Stimulated activated memory B cell treated with anti-CD40 and anti-IgM and Interleukin-4, amounts not matched to agents 10 μg/mL and 1 μg/mL and 100 μg/mL, for 72 hours (primary cell): ENCODE results near the gene RGP1.

Experiments
- ATAC-seq: fragments of 150-1000 bp; cut with Tn5 transposase; 2 replicates; pipeline ENCODE4 v1.10.0; 2021
- H3K27ac Mint-ChIP-seq: one replicate; pipeline ENCODE4 v1.8.0; 2022; ENCODE audit warnings: mild to moderate bottlenecking, mixed read lengths
- H3K27me3 Mint-ChIP-seq: one replicate; pipeline ENCODE4 v1.8.0; 2022; ENCODE audit warnings: mixed read lengths
- H3K36me3 Mint-ChIP-seq: one replicate; pipeline ENCODE4 v1.8.0; 2022; ENCODE audit warnings: mixed read lengths
- H3K4me1 Mint-ChIP-seq: one replicate; pipeline ENCODE4 v1.8.0; 2022; ENCODE audit warnings: mixed read lengths
- H3K4me3 Mint-ChIP-seq: one replicate; pipeline ENCODE4 v1.8.0; 2022; ENCODE audit warnings: mild to moderate bottlenecking, moderate library complexity, mixed read lengths
- H3K9me3 Mint-ChIP-seq: one replicate; pipeline ENCODE4 v1.8.0; 2022; ENCODE audit warnings: mixed read lengths

Gene RGP1

GRCh38 chr9:35714579-35715252, 34.4 kb upstream of the RGP1 start:
- H3K9me3 Mint-ChIP-seq, result no peaks in the 10 kb centered on the region
- H3K4me3 Mint-ChIP-seq, result no peak overlapping the region
- no peak for ATAC-seq
- peaks cover 84% of the 10 kb centered on the region for H3K36me3 Mint-ChIP-seq
- H3K27ac Mint-ChIP-seq, result peak overlapping the region; percentile 42
- no peaks in the 10 kb centered on the region for H3K27me3 Mint-ChIP-seq
- H3K4me1 Mint-ChIP-seq, result peaks cover 29% of the 10 kb centered on the region

- H3K4me3 Mint-ChIP-seq, result no peak overlapping the region
- ATAC-seq, result no peak
- H3K9me3 Mint-ChIP-seq, result no peaks in the 10 kb centered on the region
- H3K27ac Mint-ChIP-seq, result peak overlapping the region; percentile 85
- H3K4me1 Mint-ChIP-seq, result peaks cover 35% of the 10 kb centered on the region
- H3K36me3 Mint-ChIP-seq, result peaks cover 86% of the 10 kb centered on the region
- no peaks in the 10 kb centered on the region for H3K27me3 Mint-ChIP-seq
Measured at GRCh38 chr9:35716230-35716629, 32.9 kb upstream of the RGP1 start.

- ATAC-seq, result no peak
- H3K4me1 Mint-ChIP-seq, result peaks cover 38% of the 10 kb centered on the region
- no peaks in the 10 kb centered on the region for H3K9me3 Mint-ChIP-seq
- H3K4me3 Mint-ChIP-seq, result no peak overlapping the region
- H3K27ac Mint-ChIP-seq, result peak overlapping the region; percentile 85
- H3K27me3 Mint-ChIP-seq, result no peaks in the 10 kb centered on the region
- H3K36me3 Mint-ChIP-seq, result peaks cover 86% of the 10 kb centered on the region
Measured at GRCh38 chr9:35717132-35717870, 31.8 kb upstream of the RGP1 start.

GRCh38 chr9:35718721-35719511, 30.2 kb upstream of the RGP1 start:
- H3K27ac Mint-ChIP-seq, result peak overlapping the region; percentile 85
- peaks cover 39% of the 10 kb centered on the region for H3K4me1 Mint-ChIP-seq
- ATAC-seq, result peak; percentile 99
- H3K36me3 Mint-ChIP-seq, result peaks cover 78% of the 10 kb centered on the region
- H3K27me3 Mint-ChIP-seq, result no peaks in the 10 kb centered on the region
- H3K4me3 Mint-ChIP-seq, result peak overlapping the region; percentile 25
- H3K9me3 Mint-ChIP-seq, result no peaks in the 10 kb centered on the region

GRCh38 chr9:35719546-35719945, 29.5 kb upstream of the RGP1 start:
- H3K4me1 Mint-ChIP-seq, result peaks cover 39% of the 10 kb centered on the region
- no peak for ATAC-seq
- peak overlapping the region; percentile 85 for H3K27ac Mint-ChIP-seq
- H3K9me3 Mint-ChIP-seq, result no peaks in the 10 kb centered on the region
- H3K27me3 Mint-ChIP-seq, result no peaks in the 10 kb centered on the region
- H3K36me3 Mint-ChIP-seq, result peaks cover 76% of the 10 kb centered on the region
- H3K4me3 Mint-ChIP-seq, result peak overlapping the region; percentile 12

GRCh38 chr9:35723426-35723825, 25.7 kb upstream of the RGP1 start:
- no peak overlapping the region for H3K4me3 Mint-ChIP-seq
- H3K36me3 Mint-ChIP-seq, result peaks cover 58% of the 10 kb centered on the region
- H3K27me3 Mint-ChIP-seq, result no peaks in the 10 kb centered on the region
- peaks cover 29% of the 10 kb centered on the region for H3K4me1 Mint-ChIP-seq
- ATAC-seq, result no peak
- H3K27ac Mint-ChIP-seq, result no peak overlapping the region
- H3K9me3 Mint-ChIP-seq, result no peaks in the 10 kb centered on the region

GRCh38 chr9:35723908-35724307, 25.2 kb upstream of the RGP1 start:
- H3K36me3 Mint-ChIP-seq, result peaks cover 57% of the 10 kb centered on the region
- peaks cover 24% of the 10 kb centered on the region for H3K4me1 Mint-ChIP-seq
- H3K27ac Mint-ChIP-seq, result no peak overlapping the region
- no peak for ATAC-seq
- no peaks in the 10 kb centered on the region for H3K27me3 Mint-ChIP-seq
- H3K9me3 Mint-ChIP-seq, result no peaks in the 10 kb centered on the region
- no peak overlapping the region for H3K4me3 Mint-ChIP-seq

- Mint-ChIP-seq H3K27ac (peak overlapping the region; percentile 47), H3K27me3 (no peaks in the 10 kb centered on the region), H3K4me3 (no peak overlapping the region), H3K4me1 (peaks cover 10% of the 10 kb centered on the region), H3K36me3 (peaks cover 46% of the 10 kb centered on the region), H3K9me3 (no peaks in the 10 kb centered on the region)
- ATAC-seq, result no peak
Measured at GRCh38 chr9:35725362-35725761, 23.7 kb upstream of the RGP1 start.

GRCh38 chr9:35726931-35727330, 22.2 kb upstream of the RGP1 start:
- Mint-ChIP-seq H3K4me1 (peaks cover 4% of the 10 kb centered on the region), H3K4me3 (peak overlapping the region; percentile 65), H3K36me3 (peaks cover 33% of the 10 kb centered on the region), H3K27ac (no peak overlapping the region), H3K9me3 (no peaks in the 10 kb centered on the region), H3K27me3 (no peaks in the 10 kb centered on the region)
- peak; percentile 78 for ATAC-seq

- H3K27ac Mint-ChIP-seq, result no peak overlapping the region
- no peak overlapping the region for H3K4me3 Mint-ChIP-seq
- H3K9me3 Mint-ChIP-seq, result no peaks in the 10 kb centered on the region
- peaks cover 26% of the 10 kb centered on the region for H3K36me3 Mint-ChIP-seq
- H3K27me3 Mint-ChIP-seq, result no peaks in the 10 kb centered on the region
- ATAC-seq, result no peak
- peaks cover 3% of the 10 kb centered on the region for H3K4me1 Mint-ChIP-seq
Measured at GRCh38 chr9:35727676-35728040, 21.4 kb upstream of the RGP1 start.

- peaks cover 24% of the 10 kb centered on the region for H3K36me3 Mint-ChIP-seq
- ATAC-seq, result no peak
Measured at GRCh38 chr9:35728041-35728971, 20.8 kb upstream of the RGP1 start.

GRCh38 chr9:35729101-35729500, 20.0 kb upstream of the RGP1 start:
- no peaks in the 10 kb centered on the region for H3K9me3 Mint-ChIP-seq
- peaks cover 24% of the 10 kb centered on the region for H3K36me3 Mint-ChIP-seq
- H3K27me3 Mint-ChIP-seq, result no peaks in the 10 kb centered on the region
- no peak overlapping the region for H3K4me3 Mint-ChIP-seq
- no peak for ATAC-seq
- no peak overlapping the region for H3K27ac Mint-ChIP-seq
- H3K4me1 Mint-ChIP-seq, result peaks cover 10% of the 10 kb centered on the region

More at GRCh38 chr9:35728041-35728971, 20.8 kb upstream of the RGP1 start:
- Mint-ChIP-seq H3K27ac (no peak overlapping the region), H3K27me3 (no peaks in the 10 kb centered on the region), H3K9me3 (no peaks in the 10 kb centered on the region), H3K4me3 (no peak overlapping the region), H3K4me1 (peaks cover 10% of the 10 kb centered on the region)

- peaks cover 18% of the 10 kb centered on the region for H3K36me3 Mint-ChIP-seq
- no peaks in the 10 kb centered on the region for H3K9me3 Mint-ChIP-seq
- H3K4me1 Mint-ChIP-seq, result peaks cover 10% of the 10 kb centered on the region
- ATAC-seq, result no peak
- H3K27me3 Mint-ChIP-seq, result no peaks in the 10 kb centered on the region
- H3K4me3 Mint-ChIP-seq, result no peak overlapping the region
- H3K27ac Mint-ChIP-seq, result no peak overlapping the region
Measured at GRCh38 chr9:35729700-35730485, 19.2 kb upstream of the RGP1 start.

GRCh38 chr9:35730486-35730854, 18.6 kb upstream of the RGP1 start:
- Mint-ChIP-seq H3K4me1 (peaks cover 15% of the 10 kb centered on the region), H3K36me3 (peaks cover 20% of the 10 kb centered on the region), H3K9me3 (no peaks in the 10 kb centered on the region), H3K4me3 (no peak overlapping the region), H3K27me3 (no peaks in the 10 kb centered on the region), H3K27ac (no peak overlapping the region)
- no peak for ATAC-seq
